ENCODE data around the gene SEC24C. TPM values are rescaled to one million over a fixed set of nuclear protein-coding genes. Genes with fewer than 3 reads are reported as not detected.

The SEC24C gene
- total RNA-seq, 1 donor from 2014 or later: 102 TPM

- peaks cover 57% of the 10 kb centered on the region for H3K36me3 Mint-ChIP-seq (ENCODE audit: low read depth, unreplicated experiment)
- H3K4me3 Mint-ChIP-seq (ENCODE audit: unreplicated experiment): peak overlapping the region; percentile 97
- H3K27me3 Mint-ChIP-seq (ENCODE audit: unreplicated experiment): peaks cover 21% of the 10 kb centered on the region
- no peaks in the 10 kb centered on the region for H3K9me3 Mint-ChIP-seq (ENCODE audit: unreplicated experiment)
- no peak for DNase-seq (ENCODE audit: low spot score)
- peak overlapping the region; percentile 83 for H3K27ac Mint-ChIP-seq (ENCODE audit: unreplicated experiment)
- TF ChIP-seq CTCF (IDR thresholded peaks at IDR 0.05; ENCODE audit: unreplicated experiment): no peak
- H3K4me1 Mint-ChIP-seq (ENCODE audit: unreplicated experiment): peaks cover 41% of the 10 kb centered on the region
These were observed 29.1 kb downstream of the SEC24C start for GRCh38 chr10:73773152-73773879.

- Mint-ChIP-seq H3K27me3 (ENCODE audit: unreplicated experiment) (peaks cover 12% of the 10 kb centered on the region), H3K4me3 (ENCODE audit: unreplicated experiment) (peak overlapping the region; percentile 78), H3K27ac (ENCODE audit: unreplicated experiment) (peak overlapping the region; percentile 3), H3K36me3 (ENCODE audit: low read depth, unreplicated experiment) (peaks cover 45% of the 10 kb centered on the region), H3K9me3 (ENCODE audit: unreplicated experiment) (no peaks in the 10 kb centered on the region), H3K4me1 (ENCODE audit: unreplicated experiment) (peaks cover 42% of the 10 kb centered on the region)
- no peak for DNase-seq (ENCODE audit: low spot score)
- no peak for TF ChIP-seq CTCF (IDR thresholded peaks at IDR 0.05; ENCODE audit: unreplicated experiment)
These were observed 30.5 kb downstream of the SEC24C start for GRCh38 chr10:73774637-73775036.

- peaks cover 34% of the 10 kb centered on the region for H3K36me3 Mint-ChIP-seq (ENCODE audit: low read depth, unreplicated experiment)
These were observed 34.8 kb downstream of the SEC24C start for GRCh38 chr10:73779018-73779417.

GRCh38 chr10:73779539-73780197, 35.5 kb downstream of the SEC24C start:
- peaks cover 36% of the 10 kb centered on the region for H3K4me1 Mint-ChIP-seq (ENCODE audit: unreplicated experiment)
- H3K27me3 Mint-ChIP-seq (ENCODE audit: unreplicated experiment): peaks cover 6% of the 10 kb centered on the region
- no peak for TF ChIP-seq CTCF (IDR thresholded peaks at IDR 0.05; ENCODE audit: unreplicated experiment)
- peak overlapping the region; percentile 66 for H3K4me3 Mint-ChIP-seq (ENCODE audit: unreplicated experiment)
- H3K27ac Mint-ChIP-seq (ENCODE audit: unreplicated experiment): peak overlapping the region; percentile 7
- no peaks in the 10 kb centered on the region for H3K9me3 Mint-ChIP-seq (ENCODE audit: unreplicated experiment)
- H3K36me3 Mint-ChIP-seq (ENCODE audit: low read depth, unreplicated experiment): peaks cover 27% of the 10 kb centered on the region
- DNase-seq (ENCODE audit: low spot score): no peak

More at GRCh38 chr10:73779018-73779417, 34.8 kb downstream of the SEC24C start:
- DNase-seq (ENCODE audit: low spot score): no peak
- TF ChIP-seq CTCF (IDR thresholded peaks at IDR 0.05; ENCODE audit: unreplicated experiment): no peak
- Mint-ChIP-seq H3K27me3 (ENCODE audit: unreplicated experiment) (peaks cover 6% of the 10 kb centered on the region), H3K27ac (ENCODE audit: unreplicated experiment) (no peak overlapping the region), H3K9me3 (ENCODE audit: unreplicated experiment) (no peaks in the 10 kb centered on the region), H3K4me1 (ENCODE audit: unreplicated experiment) (peaks cover 42% of the 10 kb centered on the region), H3K4me3 (ENCODE audit: unreplicated experiment) (no peak overlapping the region)

- DNase-seq (ENCODE audit: low spot score): no peak
- Mint-ChIP-seq H3K36me3 (ENCODE audit: low read depth, unreplicated experiment) (peaks cover 24% of the 10 kb centered on the region), H3K27me3 (ENCODE audit: unreplicated experiment) (peaks cover 6% of the 10 kb centered on the region), H3K9me3 (ENCODE audit: unreplicated experiment) (no peaks in the 10 kb centered on the region), H3K27ac (ENCODE audit: unreplicated experiment) (peak overlapping the region; percentile 45), H3K4me1 (ENCODE audit: unreplicated experiment) (peaks cover 30% of the 10 kb centered on the region), H3K4me3 (ENCODE audit: unreplicated experiment) (peak overlapping the region; percentile 99)
- no peak for TF ChIP-seq CTCF (IDR thresholded peaks at IDR 0.05; ENCODE audit: unreplicated experiment)
These were observed 36.1 kb downstream of the SEC24C start for GRCh38 chr10:73780301-73780700.
